BE2C (cell line): Measurements from ENCODE around the gene TTLL11.

Source experiments
- DNase-seq: peaks from one replicate; pipeline ENCODE4 v3.0.0-alpha.2; 2020
- H3K27me3 ChIP-seq: fragments of 250-450 bp; sonication (Bioruptor Pico); 2 replicates; pipeline ENCODE4 v1.5.1; 2020; ENCODE audit warnings: mild to moderate bottlenecking
- H3K36me3 ChIP-seq: fragments of 250-450 bp; sonication (Bioruptor Pico); 2 replicates; pipeline ENCODE4 v1.5.1; 2020; ENCODE audit warnings: mild to moderate bottlenecking
- H3K4me1 ChIP-seq: fragments of 250-450 bp; sonication (Bioruptor Pico); 2 replicates; pipeline ENCODE4 v1.5.1; 2020
- H3K4me3 ChIP-seq: 2 replicates; pipeline ENCODE4 v1.5.1; 2011; ENCODE audit warnings: low read depth, low read length
- H3K9me3 ChIP-seq: fragments of 250-450 bp; sonication (Bioruptor Pico); 2 replicates; pipeline ENCODE4 v1.5.1; 2020
- CTCF ChIP-seq: IDR thresholded peaks from 2 replicates; pipeline ENCODE4 v1.5.1; 2012; ENCODE audit warnings: mild to moderate bottlenecking, low read depth, low read length

TTLL11 gene

GRCh38 chr9:122113574-122113973 lies 20.5 kb upstream of the TTLL11 start:
- TF ChIP-seq CTCF, result no peak
- DNase-seq, result no peak
- no peaks in the 10 kb centered on the region; the same call in 1 of the 2 replicates for H3K4me1 ChIP-seq
- no peaks in the 10 kb centered on the region for H3K9me3 ChIP-seq
- H3K27me3 ChIP-seq, result no peaks in the 10 kb centered on the region
- H3K4me3 ChIP-seq, result no peak overlapping the region
- H3K36me3 ChIP-seq, result no peaks in the 10 kb centered on the region

- H3K4me3 ChIP-seq, result no peak overlapping the region
- TF ChIP-seq CTCF, result no peak
These were observed 19.1 kb upstream of the TTLL11 start for GRCh38 chr9:122112238-122112637.

GRCh38 chr9:122111413-122112085 lies 18.4 kb upstream of the TTLL11 start:
- TF ChIP-seq CTCF, result no peak
- DNase-seq, result no peak

More at GRCh38 chr9:122112238-122112637, 19.1 kb upstream of the TTLL11 start:
- H3K36me3 ChIP-seq, result no peaks in the 10 kb centered on the region
- no peaks in the 10 kb centered on the region for H3K27me3 ChIP-seq
- H3K9me3 ChIP-seq, result no peaks in the 10 kb centered on the region
- DNase-seq, result no peak
- H3K4me1 ChIP-seq, result no peaks in the 10 kb centered on the region; the same call in 1 of the 2 replicates

GRCh38 chr9:122110100-122110833 lies 17.2 kb upstream of the TTLL11 start:
- Histone ChIP-seq H3K9me3 (no peaks in the 10 kb centered on the region), H3K4me3 (no peak overlapping the region), H3K4me1 (no peaks in the 10 kb centered on the region; the same call in 1 of the 2 replicates), H3K36me3 (no peaks in the 10 kb centered on the region), H3K27me3 (no peaks in the 10 kb centered on the region)
- no peak for DNase-seq
- TF ChIP-seq CTCF, result no peak

More at GRCh38 chr9:122111413-122112085, 18.4 kb upstream of the TTLL11 start:
- Histone ChIP-seq H3K36me3 (no peaks in the 10 kb centered on the region), H3K4me3 (no peak overlapping the region), H3K9me3 (no peaks in the 10 kb centered on the region), H3K4me1 (no peaks in the 10 kb centered on the region; the same call in 1 of the 2 replicates), H3K27me3 (no peaks in the 10 kb centered on the region)

GRCh38 chr9:122109035-122109813 lies 16.1 kb upstream of the TTLL11 start:
- H3K27me3 ChIP-seq, result no peaks in the 10 kb centered on the region
- H3K36me3 ChIP-seq, result no peaks in the 10 kb centered on the region
- no peaks in the 10 kb centered on the region for H3K9me3 ChIP-seq
- H3K4me3 ChIP-seq, result no peak overlapping the region
- no peak for TF ChIP-seq CTCF
- H3K4me1 ChIP-seq, result no peaks in the 10 kb centered on the region
- DNase-seq, result no peak
